ENCODE results near the gene CTXND1. TPM values are rescaled to one million over a fixed set of nuclear protein-coding genes. Genes with fewer than 3 reads are reported as not detected.

The CTXND1 gene
- total and polyA plus RNA-seq, 2 of the 13 experiments (the other 11 are each of a cell fraction or from before 2014, with no cell fraction given), result 1.2 to 2.1 TPM

DNA sequence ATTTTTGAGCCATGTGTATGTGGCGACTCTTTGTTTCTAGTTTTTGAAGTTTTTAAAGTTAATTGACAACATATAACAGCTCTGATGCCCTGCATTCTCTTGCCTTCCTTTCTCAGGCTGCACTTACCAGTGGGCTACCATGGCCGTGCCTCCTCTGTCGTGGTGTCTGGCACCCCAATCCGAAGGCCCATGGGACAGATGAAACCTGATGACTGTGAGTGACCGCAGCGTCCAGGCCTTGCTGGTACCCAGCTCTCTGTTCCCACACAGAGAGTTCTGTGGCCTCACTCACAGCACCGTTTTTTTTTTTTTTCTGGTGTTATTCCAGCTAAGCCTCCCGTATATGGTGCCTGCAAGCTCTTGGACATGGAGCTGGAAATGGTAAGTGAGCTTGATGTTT is 84.1 kb downstream of the CTXND1 start (continued):
- TF ChIP-seq REPIN1 (CRISPR knock-in tag; IDR thresholded peaks at IDR 0.05; ENCODE audit: borderline replicate concordance, low read depth) (no peak), ZNF253 (CRISPR knock-in tag; IDR thresholded peaks at IDR 0.05; ENCODE audit: borderline replicate concordance) (no peak)

DNA sequence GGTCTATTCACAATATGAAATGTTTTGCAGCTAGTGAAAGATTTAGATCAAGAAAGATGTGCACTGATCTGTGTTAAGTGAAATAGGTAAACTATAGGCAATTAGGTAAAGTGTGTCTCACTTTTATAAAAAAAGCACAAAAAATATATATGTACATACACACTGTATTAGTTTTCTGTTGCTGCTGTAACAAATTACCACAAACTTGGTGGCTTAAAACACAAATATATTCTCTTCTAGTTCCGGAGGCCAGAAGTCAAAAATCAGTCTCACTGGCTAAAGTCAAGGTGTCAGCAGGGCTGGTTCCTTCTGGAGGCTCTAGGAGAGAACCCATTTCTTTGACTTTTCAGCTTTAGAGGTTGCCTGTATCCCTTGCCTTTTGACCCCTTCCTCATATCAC is 88.1 kb downstream of the CTXND1 start:
- Histone ChIP-seq H3K36me3 (replicated peaks in 1 of 2; ENCODE audit: control insufficient read depth in 1 of 2, insufficient read depth in 2 of 2, low read length in 2 of 2) (peaks cover 14 to 33% of the 10 kb centered on the region in 2 experiments), H3K9ac (ENCODE audit: insufficient read depth, low read depth, low read length) (no peak overlapping the region), H2AFZ (ENCODE audit: low read length) (no peak overlapping the region), H3K4me1 (ENCODE audit: insufficient read depth, low read length) (peaks cover 55% of the 10 kb centered on the region), H3K79me2 (ENCODE audit: insufficient read depth, low read length) (no peaks in the 10 kb centered on the region), H3K4me3 (replicated peaks in 1 of 3; ENCODE audit: insufficient read depth in 1 of 3, low read depth in 2 of 3, low read length in 3 of 3) (no peak overlapping the region), H3K27me3 (ENCODE audit: control insufficient read depth in 1 of 2, insufficient read depth in 2 of 2, low read length in 2 of 2) (no peaks in the 10 kb centered on the region), H3K27ac (ENCODE audit: extremely low read length, insufficient read depth, low read length) (no peak overlapping the region), H4K20me1 (ENCODE audit: insufficient read depth, low read length) (no peaks in the 10 kb centered on the region), H3K4me2 (ENCODE audit: low read depth, low read length) (no peak overlapping the region), H3K9me3 (ENCODE audit: low read length) (no peaks in the 10 kb centered on the region)
- DNase-seq (ENCODE audit: low spot score), result no peak
- FAIRE-seq, result no peak
- intact Hi-C loops (cut with micrococcal nuclease; ENCODE audit: unreplicated experiment) (no loop called here), in situ Hi-C loops (cut with HindIII; ENCODE audit: extremely low pct_ligation_motif_present, low pct_unique_long_range_greater_than_20kb) (loop anchor here (25.0 kb wide), 1 partner anchor 277 kb away; the partner anchor contains the start of gene MTHFS)
- ChIA-PET POLR2A (interaction anchor here (1.7 to 3.5 kb wide), 3 partner anchors 8 to 105 kb away, joined by 5 to 28 read pairs (median 24); partner anchors contain the start of gene FAH), CTCF (ENCODE audit: low intra/inter-chr PET ratio, low total read pairs) (no interaction called here)
- WGBS (ENCODE audit: low lambda C conversion rate), result 93% methylated on average over 1 of the region's 1 CpG
- no peak for TF ChIP-seq XBP1 (CRISPR knock-in tag; IDR thresholded peaks at IDR 0.05)
- TF ChIP-seq NFATC3 (CRISPR knock-in tag; IDR thresholded peaks at IDR 0.05), result no peak
- TF ChIP-seq GZF1 (CRISPR knock-in tag; IDR thresholded peaks at IDR 0.05), result no peak
- TF ChIP-seq ZNF12 (CRISPR knock-in tag; IDR thresholded peaks at IDR 0.05), result peak; percentile 69; the same call in 1 of the 2 replicates
- BruUV-seq (replicated peaks), result no TSS peak
- no peak for ATAC-seq

DNA sequence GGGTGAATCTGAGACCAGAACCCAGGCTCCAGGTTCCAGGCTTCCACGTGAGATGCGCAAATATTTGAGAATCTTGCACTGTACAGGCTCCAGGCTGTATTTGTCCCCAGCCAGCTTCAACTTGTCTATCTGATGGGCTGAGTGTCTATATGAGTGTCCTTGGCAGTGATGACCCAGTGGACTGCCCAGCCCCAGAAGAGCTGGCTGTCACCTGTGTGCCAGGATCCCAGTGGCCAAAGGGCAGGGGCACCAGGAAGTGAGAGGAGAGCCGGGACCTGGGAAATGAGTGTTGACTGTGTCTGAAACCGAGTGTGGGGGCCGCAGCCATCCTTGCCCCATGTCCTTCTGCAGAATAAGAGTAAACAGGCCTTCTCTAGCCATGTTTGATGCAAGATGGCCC is 88.8 kb downstream of the CTXND1 start:
- Histone ChIP-seq H2AFZ (ENCODE audit: low read length) (no peak overlapping the region), H3K4me1 (ENCODE audit: insufficient read depth, low read length) (peaks cover 55% of the 10 kb centered on the region), H3K4me3 (replicated peaks in 1 of 3; ENCODE audit: insufficient read depth in 1 of 3, low read depth in 2 of 3, low read length in 3 of 3) (no peak overlapping the region), H3K27ac (ENCODE audit: extremely low read length, insufficient read depth, low read length) (peak overlapping the region; percentile 77), H3K27me3 (ENCODE audit: control insufficient read depth in 1 of 2, insufficient read depth in 2 of 2, low read length in 2 of 2) (no peaks in the 10 kb centered on the region), H3K36me3 (replicated peaks in 1 of 2; ENCODE audit: control insufficient read depth in 1 of 2, insufficient read depth in 2 of 2, low read length in 2 of 2) (peaks cover 13 to 29% of the 10 kb centered on the region in 2 experiments), H4K20me1 (ENCODE audit: insufficient read depth, low read length) (no peaks in the 10 kb centered on the region), H3K79me2 (ENCODE audit: insufficient read depth, low read length) (no peaks in the 10 kb centered on the region), H3K9ac (ENCODE audit: insufficient read depth, low read depth, low read length) (no peak overlapping the region), H3K4me2 (ENCODE audit: low read depth, low read length) (no peak overlapping the region), H3K9me3 (ENCODE audit: low read length) (no peaks in the 10 kb centered on the region)
- FAIRE-seq (no peak), DNase-seq (ENCODE audit: low spot score) (no peak), ATAC-seq (peak; percentile 47)
- POLR2A ChIA-PET, result interaction anchor here (1.7 to 3.5 kb wide), 3 partner anchors 9 to 104 kb away, joined by 5 to 28 read pairs (median 24); partner anchors contain the start of gene FAH
- in situ Hi-C loops (cut with HindIII; ENCODE audit: extremely low pct_ligation_motif_present, low pct_unique_long_range_greater_than_20kb), result loop anchor here (25.0 kb wide), 1 partner anchor 276 kb away; the partner anchor contains the start of gene MTHFS
- intact Hi-C loops (cut with micrococcal nuclease; ENCODE audit: unreplicated experiment), result no loop called here
- TSS peak; percentile 22 for BruUV-seq (replicated peaks)
- CTCF ChIA-PET (ENCODE audit: low intra/inter-chr PET ratio, low total read pairs), result no interaction called here
- WGBS (ENCODE audit: low lambda C conversion rate), result 58% methylated on average over 5 of the region's 5 CpGs
- TF ChIP-seq PCBP2 (optimal IDR thresholded peaks at IDR 0.05; ENCODE audit: low read depth, low read length, poor library complexity, severe bottlenecking), result no peak
- TF ChIP-seq, protein P1, sequence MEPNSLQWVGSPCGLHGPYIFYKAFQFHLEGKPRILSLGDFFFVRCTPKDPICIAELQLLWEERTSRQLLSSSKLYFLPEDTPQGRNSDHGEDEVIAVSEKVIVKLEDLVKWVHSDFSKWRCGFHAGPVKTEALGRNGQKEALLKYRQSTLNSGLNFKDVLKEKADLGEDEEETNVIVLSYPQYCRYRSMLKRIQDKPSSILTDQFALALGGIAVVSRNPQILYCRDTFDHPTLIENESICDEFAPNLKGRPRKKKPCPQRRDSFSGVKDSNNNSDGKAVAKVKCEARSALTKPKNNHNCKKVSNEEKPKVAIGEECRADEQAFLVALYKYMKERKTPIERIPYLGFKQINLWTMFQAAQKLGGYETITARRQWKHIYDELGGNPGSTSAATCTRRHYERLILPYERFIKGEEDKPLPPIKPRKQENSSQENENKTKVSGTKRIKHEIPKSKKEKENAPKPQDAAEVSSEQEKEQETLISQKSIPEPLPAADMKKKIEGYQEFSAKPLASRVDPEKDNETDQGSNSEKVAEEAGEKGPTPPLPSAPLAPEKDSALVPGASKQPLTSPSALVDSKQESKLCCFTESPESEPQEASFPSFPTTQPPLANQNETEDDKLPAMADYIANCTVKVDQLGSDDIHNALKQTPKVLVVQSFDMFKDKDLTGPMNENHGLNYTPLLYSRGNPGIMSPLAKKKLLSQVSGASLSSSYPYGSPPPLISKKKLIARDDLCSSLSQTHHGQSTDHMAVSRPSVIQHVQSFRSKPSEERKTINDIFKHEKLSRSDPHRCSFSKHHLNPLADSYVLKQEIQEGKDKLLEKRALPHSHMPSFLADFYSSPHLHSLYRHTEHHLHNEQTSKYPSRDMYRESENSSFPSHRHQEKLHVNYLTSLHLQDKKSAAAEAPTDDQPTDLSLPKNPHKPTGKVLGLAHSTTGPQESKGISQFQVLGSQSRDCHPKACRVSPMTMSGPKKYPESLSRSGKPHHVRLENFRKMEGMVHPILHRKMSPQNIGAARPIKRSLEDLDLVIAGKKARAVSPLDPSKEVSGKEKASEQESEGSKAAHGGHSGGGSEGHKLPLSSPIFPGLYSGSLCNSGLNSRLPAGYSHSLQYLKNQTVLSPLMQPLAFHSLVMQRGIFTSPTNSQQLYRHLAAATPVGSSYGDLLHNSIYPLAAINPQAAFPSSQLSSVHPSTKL (CRISPR knock-in tag; IDR thresholded peaks at IDR 0.05), result peak; percentile 23; the same call in 1 of the 2 replicates
- TF ChIP-seq ZNF510 (CRISPR knock-in tag; IDR thresholded peaks at IDR 0.05; ENCODE audit: low read depth), result no peak
- no peak for TF ChIP-seq SAFB2 (CRISPR knock-in tag; IDR thresholded peaks at IDR 0.05; ENCODE audit: borderline replicate concordance, low read depth)
- TF ChIP-seq MTA1 (CRISPR knock-in tag; IDR thresholded peaks at IDR 0.05; ENCODE audit: borderline replicate concordance), result no peak
- no peak for TF ChIP-seq JUND (CRISPR knock-in tag; IDR thresholded peaks at IDR 0.05)
- TF ChIP-seq ZNF501 (CRISPR knock-in tag; IDR thresholded peaks at IDR 0.05), result 0 out of 2 replicates have a peak, but pooled peaks have one; percentile 9
- no peak for TF ChIP-seq ZNF598 (CRISPR knock-in tag; IDR thresholded peaks at IDR 0.05; ENCODE audit: borderline replicate concordance)

Data from HepG2 (cell line).